ENCODE data around the gene CREB3. TPM values are rescaled to one million over a fixed set of nuclear protein-coding genes. Genes with fewer than 3 reads are reported as not detected.
A peak's percentile ranks its signal among the peaks of the same experiment; 100 is the strongest.

Gene CREB3
- total and polyA plus RNA-seq, 12 donors, result 16.2 to 39.1 (median 21.4) TPM

GRCh38 chr9:35750256-35750531, 17.7 kb downstream of the CREB3 start:
- Histone ChIP-seq H3K27ac (peak overlapping the region in 8 of 10 donors; percentile 88 to 99 (median 98)), H3K4me1 (peaks cover 7 to 57% (median 42%) of the 10 kb centered on the region in 9 donors), H3K9me3 (no peaks in the 10 kb centered on the region), H3K27me3 (no peaks in the 10 kb centered on the region), H3K36me3 (peaks cover 0 to 61% (median 44%) of the 10 kb centered on the region in 9 donors), H3K4me3 (peak overlapping the region in 8 of 10 donors; percentile 71 to 99 (median 92))
- WGBS, 2 donors, result 46 to 58% methylated on average over 4 of the region's 4 CpGs
- intact Hi-C loops (cut with DNase I), result loop anchor here in 1 of 10 donors (10.0 kb wide), 1 partner anchor 105 kb away; no protein-coding TSS in a partner anchor
- peak in 2 of 8 donors; percentile 5 to 7 for ATAC-seq
- DNase-seq, result no peak
- no peak for TF ChIP-seq CTCF (IDR thresholded peaks at IDR 0.05)

GRCh38 chr9:35753466-35753865, 21.0 kb downstream of the CREB3 start:
- H3K27me3 ChIP-seq, result no peaks in the 10 kb centered on the region
- intact Hi-C loops (cut with DNase I), result loop anchor here in 1 of 10 donors (10.0 kb wide), 1 partner anchor 109 kb away; no protein-coding TSS in a partner anchor
- no peak overlapping the region for H3K4me3 ChIP-seq
- TF ChIP-seq CTCF (IDR thresholded peaks at IDR 0.05), result no peak
- ATAC-seq (no peak), DNase-seq (no peak)
- H3K9me3 ChIP-seq, result no peaks in the 10 kb centered on the region
- peaks cover 0 to 52% (median 44%) of the 10 kb centered on the region in 9 donors for H3K36me3 ChIP-seq
- WGBS, 2 donors, result 86 to 89% methylated on average over 5 of the region's 5 CpGs
- peaks cover 7 to 54% (median 36%) of the 10 kb centered on the region in 9 donors for H3K4me1 ChIP-seq
- H3K27ac ChIP-seq, result no peak overlapping the region

GRCh38 chr9:35754264-35754663, 21.8 kb downstream of the CREB3 start, which contains the start of gene MSMP:
TSS of gene MSMP (minus strand) at chr9:35754276. CDS start at chr9:35754129, 147 bp downstream.
- TF ChIP-seq CTCF (IDR thresholded peaks at IDR 0.05), result no peak
- 43 to 45% methylated on average over 3 of the region's 3 CpGs for WGBS, 2 donors
- Histone ChIP-seq H3K9me3 (no peaks in the 10 kb centered on the region), H3K4me3 (no peak within 1 kb of the TSS), H3K27ac (no peak within 1 kb of the TSS), H3K36me3 (peaks cover 0 to 52% (median 44%) of the 10 kb centered on the region in 9 donors), H3K27me3 (no peaks in the 10 kb centered on the region), H3K4me1 (peaks cover 7 to 62% (median 43%) of the 10 kb centered on the region in 9 donors)
- intact Hi-C loops (cut with DNase I), result loop anchor here in 1 of 10 donors (10.0 kb wide), 1 partner anchor 109 kb away; no protein-coding TSS in a partner anchor
- ATAC-seq (no peak), DNase-seq (no peak)

GRCh38 chr9:35755071-35755470, 22.6 kb downstream of the CREB3 start:
- no peak for ATAC-seq
- TF ChIP-seq CTCF (IDR thresholded peaks at IDR 0.05), result no peak
- no peaks in the 10 kb centered on the region for H3K9me3 ChIP-seq
- H3K27me3 ChIP-seq, result no peaks in the 10 kb centered on the region
- 91 to 93% methylated on average over 4 of the region's 4 CpGs for whole genome bisulfite sequencing, 2 donors
- H3K4me1 ChIP-seq, result peaks cover 4 to 57% (median 37%) of the 10 kb centered on the region in 9 donors
- intact Hi-C loops (cut with DNase I), result loop anchor here in 2 of 10 donors (5.0 to 10.0 kb wide), 2 partner anchors 57 to 110 kb away; partner anchors contain the start of gene SPAG8 (in 1 of the 2)
- peaks cover 0 to 52% (median 44%) of the 10 kb centered on the region in 9 donors for H3K36me3 ChIP-seq
- H3K27ac ChIP-seq, result no peak overlapping the region
- no peak for DNase-seq
- H3K4me3 ChIP-seq, result no peak overlapping the region
